Pancreas (tissue), 10 donors: ENCODE data around the gene ERCC1. TPM values are rescaled to one million over a fixed set of nuclear protein-coding genes. Genes with fewer than 3 reads are reported as not detected.
"Not testable (repeated sequence)": the region's sequence is repeated elsewhere in the genome, so short reads cannot be mapped to it uniquely, and the experiment has no call there.

ENCODE experiments used
- ATAC-seq, 4 donors: fragments of 200-7000 bp; cut with Tn5 transposase; one replicate each; pipeline versions ENCODE4 v1.8.0 to v1.9.1; 2020; ENCODE audit warnings: mild to moderate bottlenecking in 4 of 4, moderate library complexity in 4 of 4
- DNase-seq, 6 donors: peaks; one replicate each; pipeline ENCODE4 v3.0.0-alpha.2; 2020
- FAIRE-seq: peaks from 2 replicates; lab custom pipeline; 2012; peaks lifted over from hg19 to GRCh38; lab: Jason Lieb, UNC
- H3K27ac ChIP-seq, 4 donors: fragments of 200-600 bp; sonication (generic); 1 replicate in 3 of 4; 2 replicates in 1 of 4; pipeline versions ENCODE4 v1.5.0 to v1.8.0; 2020
- H3K27me3 ChIP-seq, 4 donors: fragments of 200-600 bp; one replicate each; pipeline ENCODE4 v1.8.0; 2021
- H3K36me3 ChIP-seq, 3 donors: fragments of 200-600 bp; sonication (generic) in 1 of 3; one replicate each; pipeline versions ENCODE4 v1.5.0 to v1.8.0; 2020 to 2021
- H3K4me1 ChIP-seq, 3 donors: fragments of 200-600 bp; one replicate each; pipeline ENCODE4 v1.8.0; 2021
- H3K4me3 ChIP-seq, 4 donors: fragments of 200-600 bp; sonication (generic) in 2 of 4; one replicate each; pipeline versions ENCODE4 v1.5.0 to v1.8.0; 2020 to 2021
- H3K9me3 ChIP-seq, 4 donors: fragments of 200-600 bp; one replicate each; pipeline ENCODE4 v1.8.0; 2021
- CTCF ChIP-seq, 4 donors: fragments of 200-600 bp; sonication (generic) in 3 of 4; IDR thresholded peaks; one replicate each; pipeline versions ENCODE4 v1.5.0 to v1.8.0; 2021; ENCODE audit warnings: antibody characterized with exemption in 4 of 4
- WGBS, 2 donors: extraction: QIAGEN DNeasy Blood & Tissue Kit; methylation state at CpG; one replicate each; pipeline ENCODE4 v1.1.7; 2013; 5-methylcytosine and 5-hydroxymethylcytosine counted together
- intact Hi-C, 3 donors: fragments of 100-400 bp; cut with DNase I; formaldehyde crosslinking; loops; one replicate each; pipeline versions ENCODE4 v1.11.1 to v1.14.2; 2022
- polyA plus RNA-seq, 2 donors: library from polyadenylated mRNA; stranded (reverse); fragments of 200-250 nt; gene quantifications; one replicate each; pipeline ENCODE4 v1.2.3, GENCODE V29; 2013
- total RNA-seq, 6 donors: library from RNA; stranded (reverse); fragmentation: NEBNext Ultra II Directional in 4 of 6; extraction: Animal tissue kit (Norgen Biotek cat#: 25700) in 4 of 6; gene quantifications; one replicate each; pipeline versions ENCODE4 v1.2.1 to v1.2.4, GENCODE V29; 2021 to 2023
- donor health status: healthy with polysubstance abuse.
- donor health status: DM: no; HTN: no; CAD: no; lungs with moderate emphysema.
- donor health status: DM: no; HTN: no; CAD: no.
- donor health status: control.
- donor health status: control.
- donor health status: Bipolar disorder and iron deficiency.
- donor health status: DM: yes; HTN: yes; CAD: no.
- donor health status: DM: no; HTN: no; CAD: no.
- donor health status: DM: no; HTN: no; CAD: no.
- donor health status: DM: yes; HTN: yes; CAD: no.

Gene ERCC1
- total and polyA plus RNA-seq, 8 donors = 28.9 to 42.3 (median 33.1) TPM

- FAIRE-seq = no peak
- WGBS, 2 donors = 82 to 92% methylated on average over 4 of the region's 4 CpGs
Observed at GRCh38 chr19:45417151-45417550, 6.6 kb downstream of the ERCC1 start.

GRCh38 chr19:45414468-45414867 lies 9.2 kb downstream of the ERCC1 start:
- no peak overlapping the region for H3K4me3 ChIP-seq
- no peaks in the 10 kb centered on the region for H3K4me1 ChIP-seq
- DNase-seq = no peak
- no peaks in the 10 kb centered on the region for H3K27me3 ChIP-seq
- no peak for FAIRE-seq
- no peak for TF ChIP-seq CTCF (IDR thresholded peaks at IDR 0.05)
- no peak for ATAC-seq
- no peak overlapping the region for H3K27ac ChIP-seq
- peaks cover 0 to 7% (median 0%) of the 10 kb centered on the region in 3 donors for H3K36me3 ChIP-seq
- whole genome bisulfite sequencing, 2 donors = 93 to 96% methylated on average over 8 of the region's 8 CpGs
- H3K9me3 ChIP-seq = no peaks in the 10 kb centered on the region
- intact Hi-C loops = no loop called here

More at GRCh38 chr19:45417151-45417550, 6.6 kb downstream of the ERCC1 start:
- TF ChIP-seq CTCF (IDR thresholded peaks at IDR 0.05) = no peak
- intact Hi-C loops = no loop called here
- DNase-seq (no peak), ATAC-seq (no peak)
- no peak overlapping the region for H3K27ac ChIP-seq
- H3K9me3 ChIP-seq = no peaks in the 10 kb centered on the region
- H3K27me3 ChIP-seq = no peaks in the 10 kb centered on the region
- peaks cover 0 to 7% (median 0%) of the 10 kb centered on the region in 3 donors for H3K36me3 ChIP-seq
- no peaks in the 10 kb centered on the region for H3K4me1 ChIP-seq
- H3K4me3 ChIP-seq = no peak overlapping the region

GRCh38 chr19:45413497-45413896 lies 10.2 kb downstream of the ERCC1 start:
- H3K4me3 ChIP-seq = no peak overlapping the region
- peaks cover 0 to 7% (median 0%) of the 10 kb centered on the region in 3 donors for H3K36me3 ChIP-seq
- no peak for DNase-seq
- no peak for TF ChIP-seq CTCF (IDR thresholded peaks at IDR 0.05)
- WGBS, 2 donors = 93% methylated on average over 6 of the region's 6 CpGs
- H3K9me3 ChIP-seq = no peaks in the 10 kb centered on the region
- H3K27me3 ChIP-seq = no peaks in the 10 kb centered on the region
- intact Hi-C loops = no loop called here
- H3K27ac ChIP-seq = no peak overlapping the region
- FAIRE-seq = no peak
- no peaks in the 10 kb centered on the region for H3K4me1 ChIP-seq
- no peak for ATAC-seq

- FAIRE-seq, ATAC-seq, H3K27ac ChIP-seq, H3K4me3 ChIP-seq, intact Hi-C loops, H3K36me3 ChIP-seq, DNase-seq, H3K4me1 ChIP-seq, H3K9me3 ChIP-seq, H3K27me3 ChIP-seq: not testable (repeated sequence)
- 86 to 91% methylated on average over 4 of the region's 4 CpGs for WGBS, 2 donors
Observed at GRCh38 chr19:45410330-45410729, 13.4 kb downstream of the ERCC1 start.

GRCh38 chr19:45409557-45409920 lies 14.2 kb downstream of the ERCC1 start:
- Histone ChIP-seq H3K4me1 (peaks cover 3 to 8% (median 4%) of the 10 kb centered on the region in 3 donors), H3K9me3 (no peaks in the 10 kb centered on the region), H3K4me3 (no peak overlapping the region), H3K27me3 (no peaks in the 10 kb centered on the region), H3K36me3 (peaks cover 0 to 7% (median 0%) of the 10 kb centered on the region in 3 donors), H3K27ac (no peak overlapping the region)
- FAIRE-seq (no peak), DNase-seq (no peak), ATAC-seq (no peak)
- intact Hi-C loops = no loop called here
- TF ChIP-seq CTCF (IDR thresholded peaks at IDR 0.05) = no peak
- WGBS, 2 donors = 61 to 76% methylated on average over 4 of the region's 4 CpGs
